Stomach (tissue), 4 donors: ENCODE results near the gene PANX1.

Experiments
- POLR2A ChIP-seq, 4 donors: fragments of 450-650 bp; IDR thresholded peaks; one replicate each; pipeline ENCODE4 v1.6.1; 2016; ENCODE audit warnings: antibody characterized with exemption in 4 of 4, control low read depth in 2 of 4, mild to moderate bottlenecking in 1 of 4, moderate library complexity in 1 of 4
- POLR2AphosphoS5 ChIP-seq, 3 donors: sonication (generic); formaldehyde crosslinking; IDR thresholded peaks; one replicate each; pipeline ENCODE4 v1.6.1; 2016; ENCODE audit warnings: antibody characterized with exemption in 3 of 3

DNA sequence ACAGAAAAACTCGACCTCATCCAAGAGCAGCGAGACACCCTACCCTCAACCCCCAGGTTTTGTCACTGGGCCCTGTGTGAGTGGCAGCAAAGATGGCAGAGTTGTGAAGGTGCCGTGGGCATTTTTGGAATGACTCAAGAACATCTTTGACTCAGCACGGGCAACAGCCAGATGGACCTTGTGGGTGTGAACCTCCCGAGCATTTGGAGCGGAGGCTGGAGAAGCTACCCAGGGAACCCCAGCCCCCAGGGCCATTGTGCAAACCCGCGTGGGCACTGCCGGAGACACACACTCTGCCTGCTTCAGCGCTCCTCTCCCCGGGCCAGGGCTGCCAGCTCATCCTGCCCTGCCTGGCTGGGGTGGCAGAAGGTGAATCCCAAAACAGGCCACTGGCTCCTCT, 66.1 kb downstream of the PANX1 start:
- no peak for TF ChIP-seq POLR2AphosphoS5 (IDR thresholded peaks at IDR 0.05)
- no peak for TF ChIP-seq POLR2A (IDR thresholded peaks at IDR 0.05)
